ENCODE measurements around the gene NKX2-3.

- TF ChIP-seq CTCF (IDR thresholded peaks at IDR 0.05 in 8 of 11, conservative IDR thresholded peaks at IDR 0.05 in 3 of 11) (no peak), POLR2AphosphoS5 (IDR thresholded peaks at IDR 0.05) (peak in 2 of 3 donors; percentile 46 to 56), POLR2A (IDR thresholded peaks at IDR 0.05) (no peak)
Measured at GRCh38 chr10:99537086-99537988, 4.6 kb downstream of the NKX2-3 start.
